NCI-H82 treated with DMSO at 0.1 percent for 48 hours (cell line): Measurements from ENCODE around the gene DYNC1I1.

Experiments used
- DNase-seq: peaks from one replicate; lab custom pipeline; 2025; ENCODE audit not compliant: unreplicated experiment; lab: John Stamatoyannopoulos, UW

The DYNC1I1 gene

GRCh38 chr7:96016056-96016586 lies 243.8 kb downstream of the DYNC1I1 start:
- DNase-seq: no peak

- DNase-seq: no peak
These were observed 244.4 kb downstream of the DYNC1I1 start for GRCh38 chr7:96016735-96017134.

DNA sequence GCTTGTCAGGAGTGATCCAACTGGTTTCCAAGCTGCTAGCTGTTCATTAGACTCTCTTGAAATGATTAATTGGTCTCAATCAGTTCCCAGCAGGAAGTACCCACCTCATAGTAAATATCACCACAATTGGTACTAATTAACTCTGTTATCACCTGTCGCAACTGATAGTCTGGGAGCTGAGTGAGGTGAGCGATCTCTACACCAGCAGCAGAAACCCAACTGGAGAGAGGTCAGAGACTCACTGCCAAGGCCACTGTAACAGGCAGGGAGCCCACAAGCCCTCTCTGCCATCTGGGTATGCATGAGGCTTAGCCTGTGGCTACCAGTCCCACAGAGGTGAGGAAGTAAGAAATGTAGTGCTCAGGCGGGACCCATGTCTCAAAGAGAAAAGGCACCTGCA lies 245.5 kb downstream of the DYNC1I1 start:
- no peak for DNase-seq

DNA sequence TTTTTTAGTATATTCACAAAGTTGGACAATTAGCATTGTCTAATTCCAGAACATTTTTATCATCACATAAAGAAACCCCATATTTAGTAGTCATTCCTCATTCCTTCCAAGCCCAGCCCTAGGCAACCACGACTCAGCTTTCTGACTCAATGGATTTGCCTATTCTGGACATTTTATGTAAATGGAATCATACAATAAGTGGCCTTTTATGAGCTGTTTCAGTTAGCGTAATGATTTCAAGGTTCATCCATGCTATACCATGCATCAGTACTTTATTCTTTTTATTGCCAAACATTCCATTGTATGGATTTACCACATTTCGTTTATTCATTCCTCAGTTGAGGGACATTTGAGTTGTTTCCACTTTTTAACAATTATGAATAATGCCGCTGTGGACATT lies 249.2 kb downstream of the DYNC1I1 start:
- no peak for DNase-seq

GRCh38 chr7:96023387-96023786 lies 251.0 kb downstream of the DYNC1I1 start:
- peak; percentile 70 for DNase-seq

GRCh38 chr7:96026010-96026409 lies 253.7 kb downstream of the DYNC1I1 start:
- DNase-seq: no peak

- DNase-seq: no peak
These were observed 254.3 kb downstream of the DYNC1I1 start for GRCh38 chr7:96026611-96027010.

- DNase-seq: no peak
These were observed 256.4 kb downstream of the DYNC1I1 start for GRCh38 chr7:96028729-96029128.

- DNase-seq: no peak
These were observed 260.8 kb downstream of the DYNC1I1 start for GRCh38 chr7:96033009-96033598.

GRCh38 chr7:96034940-96035727 lies 262.8 kb downstream of the DYNC1I1 start:
- no peak for DNase-seq

DNA sequence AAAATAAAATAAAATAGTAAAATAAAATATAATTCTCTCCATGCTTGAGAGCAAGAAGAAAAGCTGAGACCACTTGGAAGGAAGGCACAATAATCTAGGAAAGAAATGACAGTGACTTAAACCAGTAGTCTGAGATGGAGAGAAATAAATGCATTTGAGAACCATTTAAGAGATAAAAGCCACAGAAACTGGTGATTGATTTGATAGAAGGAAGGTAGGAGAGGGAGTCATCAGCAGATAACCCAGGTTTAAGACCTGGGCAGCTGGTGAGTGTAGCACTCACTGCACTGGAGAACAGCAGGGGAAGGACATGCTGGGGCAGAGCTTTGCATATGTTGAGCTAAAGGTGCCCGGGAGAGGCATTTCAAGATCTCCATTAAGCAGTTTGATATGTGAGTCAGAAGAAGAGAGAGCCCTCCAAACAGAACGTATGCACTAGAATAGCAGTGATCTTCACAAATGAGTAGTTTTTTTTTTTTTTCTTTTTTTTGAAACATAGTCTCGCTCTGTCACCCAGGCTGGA lies 268.0 kb downstream of the DYNC1I1 start:
- no peak for DNase-seq

GRCh38 chr7:96041171-96041570 lies 268.8 kb downstream of the DYNC1I1 start:
- DNase-seq: no peak

- DNase-seq: no peak
These were observed 272.8 kb downstream of the DYNC1I1 start for GRCh38 chr7:96045181-96045580.

DNA sequence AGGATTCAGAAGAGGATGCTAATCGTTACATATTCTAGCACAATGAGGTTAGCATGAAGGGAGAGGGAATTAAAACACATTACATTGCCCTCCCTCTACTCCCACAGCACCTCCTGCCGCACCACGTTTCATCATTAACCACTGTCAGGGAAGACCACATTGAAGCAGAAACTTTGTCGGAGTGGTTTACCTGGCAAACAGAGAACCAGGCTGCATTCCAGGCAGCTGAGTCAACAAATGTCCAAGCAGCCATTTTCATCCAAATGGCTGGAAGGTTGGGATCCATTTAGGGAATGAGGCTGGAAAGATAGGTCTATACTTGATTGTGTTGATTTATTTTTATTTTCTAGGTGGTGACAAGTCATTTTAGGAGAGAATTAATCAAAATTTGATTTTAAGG lies 273.6 kb downstream of the DYNC1I1 start:
- DNase-seq: no peak

DNA sequence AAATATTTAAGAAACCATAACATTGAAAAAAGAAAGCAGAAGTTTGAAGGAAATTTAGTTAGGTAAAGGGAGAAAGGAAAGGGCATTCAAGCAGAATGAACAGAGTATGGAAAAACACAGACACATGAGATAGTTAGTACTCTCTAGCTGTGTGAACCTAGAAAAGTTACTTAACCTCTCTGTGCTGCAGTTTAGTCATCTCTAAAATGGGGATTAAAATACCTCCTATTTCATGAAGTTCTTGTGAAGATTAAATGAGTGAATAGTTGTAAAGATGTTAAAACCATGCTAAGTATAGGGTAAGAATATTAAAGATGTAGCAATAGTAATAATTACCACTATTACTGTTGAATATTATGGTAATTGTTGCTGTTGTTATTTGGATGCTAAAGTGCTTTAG lies 279.9 kb downstream of the DYNC1I1 start:
- DNase-seq: no peak

GRCh38 chr7:96052860-96053470 lies 280.6 kb downstream of the DYNC1I1 start:
- DNase-seq: no peak

- DNase-seq: no peak
These were observed 283.4 kb downstream of the DYNC1I1 start for GRCh38 chr7:96055717-96056116.

DNA sequence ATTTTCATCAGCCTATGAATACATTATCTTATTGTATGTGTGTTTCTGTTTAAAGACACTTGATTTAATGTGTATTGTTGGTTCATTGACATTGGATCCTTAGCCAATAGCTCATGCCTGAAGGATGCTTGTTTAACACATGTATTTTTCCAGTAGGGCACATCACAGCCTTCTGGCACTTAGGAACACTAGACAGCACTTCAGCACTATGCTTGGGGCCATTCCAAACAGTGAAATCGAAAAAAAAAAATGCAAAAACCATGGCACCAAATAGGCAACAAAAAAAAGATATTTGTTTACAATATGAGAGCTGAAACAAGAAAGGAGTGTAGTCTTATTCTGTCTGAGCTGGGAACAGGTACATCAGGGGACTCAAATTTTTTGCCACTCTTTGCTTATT lies 286.7 kb downstream of the DYNC1I1 start:
- no peak for DNase-seq

- no peak for DNase-seq
These were observed 288.7 kb downstream of the DYNC1I1 start for GRCh38 chr7:96061009-96061408.

- DNase-seq: no peak
These were observed 289.5 kb downstream of the DYNC1I1 start for GRCh38 chr7:96061844-96062243.

DNA sequence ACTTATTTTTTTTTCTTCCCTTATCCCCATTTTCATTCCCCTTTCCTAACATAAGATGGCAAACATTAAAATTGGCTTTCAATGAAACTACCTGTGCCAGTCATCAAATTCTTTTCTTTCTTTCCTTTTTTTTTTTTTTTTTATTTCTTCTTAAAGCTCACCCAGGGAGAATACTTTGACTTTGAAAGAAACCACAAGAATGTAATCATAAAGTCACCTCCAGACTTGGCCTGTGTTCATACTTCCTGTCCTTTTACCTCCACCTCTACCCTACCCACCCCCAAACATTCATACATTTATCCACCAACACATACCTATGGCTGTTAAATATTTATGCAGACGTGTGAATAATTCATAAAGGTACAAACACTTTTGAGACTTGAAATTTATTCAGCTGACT lies 295.0 kb downstream of the DYNC1I1 start:
- DNase-seq: no peak

DNA sequence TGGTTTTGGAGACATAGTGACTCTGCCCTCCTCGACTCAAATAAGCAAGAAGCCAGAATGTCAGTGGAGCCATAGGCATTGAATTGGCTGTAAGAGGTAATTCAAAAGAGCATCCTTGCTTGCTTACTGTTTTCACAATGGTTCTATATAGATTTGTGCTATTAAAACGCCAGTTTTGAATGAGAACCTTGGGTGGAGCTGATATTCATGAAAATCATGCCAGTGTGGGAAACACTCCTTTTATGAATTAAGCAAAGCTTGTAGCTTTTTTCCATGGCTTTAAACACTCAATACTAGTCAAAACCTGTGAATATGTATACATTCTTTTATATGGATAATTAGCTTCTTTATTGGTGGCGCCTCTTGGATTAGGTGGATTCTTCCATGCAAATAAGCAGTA lies 297.0 kb downstream of the DYNC1I1 start:
- DNase-seq: no peak
